WTC11 (cell line): ENCODE results near the gene ITCH. TPM values are rescaled to one million over a fixed set of nuclear protein-coding genes. Genes with fewer than 3 reads are reported as not detected.

ENCODE experiments used
- ATAC-seq: fragments of 200-7000 bp; cut with Tn5 transposase; 2 replicates; pipeline ENCODE4 v1.10.0; 2021; ENCODE audit warnings: mild to moderate bottlenecking, moderate library complexity
- CTCF ChIA-PET: fragments of 300-600 bp; sonication (Branson Sonifier 250); formaldehyde crosslinking; loops from one replicate; lab custom pipeline; 2021; ENCODE audit warnings: antibody characterized with exemption; lab: Charles Lee
- POLR2A ChIA-PET: fragments of 350-600 bp; sonication (Branson Sonifier 250); formaldehyde crosslinking; loops from one replicate; lab custom pipeline; 2021; ENCODE audit warnings: antibody characterized with exemption; lab: Charles Lee
- DNase-seq: peaks from one replicate; pipeline ENCODE4 v3.0.0; 2021; ENCODE audit warnings: low spot score
- H3K27ac Mint-ChIP-seq: 2 replicates; pipeline ENCODE4 v1.8.0; 2021; ENCODE audit warnings: mixed read lengths
- H3K27me3 Mint-ChIP-seq: 2 replicates; pipeline ENCODE4 v1.8.0; 2021; ENCODE audit warnings: low read depth, mild to moderate bottlenecking, moderate library complexity, mixed read lengths
- H3K36me3 Mint-ChIP-seq: 2 replicates; pipeline ENCODE4 v1.8.0; 2021; ENCODE audit warnings: mixed read lengths
- H3K4me1 Mint-ChIP-seq: 2 replicates; pipeline ENCODE4 v1.8.0; 2022; ENCODE audit warnings: mixed read lengths
- H3K4me3 Mint-ChIP-seq: 2 replicates; pipeline ENCODE4 v1.8.0; 2021; ENCODE audit warnings: mild to moderate bottlenecking, moderate library complexity, mixed read lengths
- H3K9me3 Mint-ChIP-seq: 2 replicates; pipeline ENCODE4 v1.8.0; 2021; ENCODE audit warnings: mixed read lengths
- ATF1 ChIP-seq: sonication (generic); formaldehyde crosslinking; IDR thresholded peaks from 2 replicates; pipeline ENCODE4 v1.8.1; 2023; ENCODE audit warnings: mild to moderate bottlenecking, moderate library complexity, missing genetic modification reagents
- ATF2 ChIP-seq: sonication (generic); formaldehyde crosslinking; IDR thresholded peaks from 2 replicates; pipeline ENCODE4 v1.8.1; 2022; ENCODE audit warnings: low read depth, missing genetic modification reagents, borderline replicate concordance
- E2F4 ChIP-seq: sonication (generic); formaldehyde crosslinking; IDR thresholded peaks from 2 replicates; pipeline ENCODE4 v1.8.1; 2022; ENCODE audit warnings: low read depth, mild to moderate bottlenecking, moderate library complexity, missing genetic modification reagents, borderline replicate concordance
- FOXP4 ChIP-seq: sonication (generic); formaldehyde crosslinking; IDR thresholded peaks from 2 replicates; pipeline ENCODE4 v1.8.0; 2022; ENCODE audit warnings: mild to moderate bottlenecking, missing genetic modification reagents
- GRHL2 ChIP-seq: fragments of 250-450 bp; sonication (Bioruptor Pico); IDR thresholded peaks from 2 replicates; pipeline ENCODE4 v1.8.0; 2022; ENCODE audit warnings: mild to moderate bottlenecking, moderate library complexity; ENCODE audit not compliant: insufficient replicate concordance, severe bottlenecking
- HMGA2 ChIP-seq: fragments of 250-450 bp; sonication (Bioruptor Pico); IDR thresholded peaks from 2 replicates; pipeline ENCODE4 v1.4.0; 2021; ENCODE audit warnings: mild to moderate bottlenecking, moderate library complexity
- JUN ChIP-seq: sonication (generic); formaldehyde crosslinking; IDR thresholded peaks from 2 replicates; pipeline ENCODE4 v1.8.0; 2023; ENCODE audit warnings: mild to moderate bottlenecking, missing genetic modification reagents
- KAT7 ChIP-seq: sonication (generic); formaldehyde crosslinking; IDR thresholded peaks from 2 replicates; pipeline ENCODE4 v1.8.1; 2023; ENCODE audit warnings: missing genetic modification reagents, mild to moderate bottlenecking, borderline replicate concordance
- NFATC4 ChIP-seq: fragments of 250-450 bp; sonication (Bioruptor Pico); IDR thresholded peaks from 2 replicates; pipeline ENCODE4 v1.9.0; 2021; ENCODE audit warnings: mild to moderate bottlenecking
- NFE2L1 ChIP-seq: sonication (generic); formaldehyde crosslinking; IDR thresholded peaks from 2 replicates; pipeline ENCODE4 v1.8.1; 2023; ENCODE audit warnings: missing genetic modification reagents
- PRDM15 ChIP-seq: sonication (generic); formaldehyde crosslinking; IDR thresholded peaks from 2 replicates; pipeline ENCODE4 v1.8.0; 2022; ENCODE audit warnings: missing genetic modification reagents
- SMAD3 ChIP-seq: sonication (generic); formaldehyde crosslinking; IDR thresholded peaks from 2 replicates; pipeline ENCODE4 v1.8.0; 2022; ENCODE audit warnings: missing genetic modification reagents, mild to moderate bottlenecking, borderline replicate concordance
- SMAD4 ChIP-seq: sonication (generic); formaldehyde crosslinking; IDR thresholded peaks from 2 replicates; pipeline ENCODE4 v1.8.0; 2022; ENCODE audit warnings: mild to moderate bottlenecking, missing genetic modification reagents
- TCF7 ChIP-seq: sonication (generic); formaldehyde crosslinking; IDR thresholded peaks from 2 replicates; pipeline ENCODE4 v1.8.0; 2022; ENCODE audit warnings: mild to moderate bottlenecking, low read depth, missing genetic modification reagents, moderate library complexity
- TEAD1 ChIP-seq: sonication (generic); formaldehyde crosslinking; IDR thresholded peaks from 2 replicates; pipeline ENCODE4 v1.8.0; 2022; ENCODE audit warnings: mild to moderate bottlenecking, missing genetic modification reagents
- USF2 ChIP-seq: sonication (generic); formaldehyde crosslinking; IDR thresholded peaks from 2 replicates; pipeline ENCODE4 v1.8.1; 2023; ENCODE audit warnings: mild to moderate bottlenecking, missing genetic modification reagents, moderate library complexity
- ZBTB21 ChIP-seq: sonication (generic); formaldehyde crosslinking; IDR thresholded peaks from 2 replicates; pipeline ENCODE4 v1.8.1; 2023; ENCODE audit warnings: mild to moderate bottlenecking, missing genetic modification reagents, borderline replicate concordance
- ZNF121 ChIP-seq: sonication (generic); formaldehyde crosslinking; IDR thresholded peaks from 2 replicates; pipeline ENCODE4 v1.8.0; 2023; ENCODE audit warnings: missing genetic modification reagents
- ZNF671 ChIP-seq: fragments of 250-450 bp; sonication (Bioruptor Pico); IDR thresholded peaks from 2 replicates; pipeline ENCODE4 v1.8.0; 2021; ENCODE audit warnings: mild to moderate bottlenecking
- total RNA-seq: library from RNA; stranded (reverse); gene quantifications from 3 replicates; pipeline ENCODE4 v1.2.3, GENCODE V29; 2021
- TF ChIP-seq, protein P1 (sequence below): sonication (generic); formaldehyde crosslinking; IDR thresholded peaks from 2 replicates; pipeline ENCODE4 v1.8.1; 2022; ENCODE audit warnings: mild to moderate bottlenecking, moderate library complexity, missing genetic modification reagents

Gene ITCH
- total RNA-seq, 1 experiment from 2014 or later = 35.8 TPM

- no peak for TF ChIP-seq SMAD3 (CRISPR knock-in tag)
- no peak for TF ChIP-seq ATF2
- no peak for TF ChIP-seq HMGA2
- TF ChIP-seq, protein P1, sequence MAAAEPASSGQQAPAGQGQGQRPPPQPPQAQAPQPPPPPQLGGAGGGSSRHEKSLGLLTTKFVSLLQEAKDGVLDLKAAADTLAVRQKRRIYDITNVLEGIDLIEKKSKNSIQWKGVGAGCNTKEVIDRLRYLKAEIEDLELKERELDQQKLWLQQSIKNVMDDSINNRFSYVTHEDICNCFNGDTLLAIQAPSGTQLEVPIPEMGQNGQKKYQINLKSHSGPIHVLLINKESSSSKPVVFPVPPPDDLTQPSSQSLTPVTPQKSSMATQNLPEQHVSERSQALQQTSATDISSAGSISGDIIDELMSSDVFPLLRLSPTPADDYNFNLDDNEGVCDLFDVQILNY (CRISPR knock-in tag) = no peak
- no peak for TF ChIP-seq E2F4
- no peak for TF ChIP-seq USF2 (CRISPR knock-in tag)
- TF ChIP-seq ZNF121 (CRISPR knock-in tag) = no peak
- TF ChIP-seq ZBTB21 (CRISPR knock-in tag) = no peak
- TF ChIP-seq TEAD1 (CRISPR knock-in tag) = no peak
- no peak for TF ChIP-seq GRHL2 (CRISPR knock-in tag)
- TF ChIP-seq NFE2L1 (CRISPR knock-in tag) = no peak
- TF ChIP-seq TCF7 (CRISPR knock-in tag) = no peak
- no peak for TF ChIP-seq KAT7 (CRISPR knock-in tag)
- no peak for TF ChIP-seq FOXP4
- ATAC-seq = no peak
- Mint-ChIP-seq H3K9me3 (no peaks in the 10 kb centered on the region), H3K4me1 (no peaks in the 10 kb centered on the region), H3K4me3 (no peak overlapping the region), H3K36me3 (peaks cover 72% of the 10 kb centered on the region), H3K27ac (no peak overlapping the region), H3K27me3 (no peaks in the 10 kb centered on the region)
- CTCF ChIA-PET = interaction anchor here (2.3 kb wide), 1 partner anchor 132 kb away, joined by 9 read pairs; no protein-coding TSS in a partner anchor
- POLR2A ChIA-PET = no interaction called here
- no peak for DNase-seq
Measured at GRCh38 chr20:34445177-34446065, 82.3 kb downstream of the ITCH start.

DNA sequence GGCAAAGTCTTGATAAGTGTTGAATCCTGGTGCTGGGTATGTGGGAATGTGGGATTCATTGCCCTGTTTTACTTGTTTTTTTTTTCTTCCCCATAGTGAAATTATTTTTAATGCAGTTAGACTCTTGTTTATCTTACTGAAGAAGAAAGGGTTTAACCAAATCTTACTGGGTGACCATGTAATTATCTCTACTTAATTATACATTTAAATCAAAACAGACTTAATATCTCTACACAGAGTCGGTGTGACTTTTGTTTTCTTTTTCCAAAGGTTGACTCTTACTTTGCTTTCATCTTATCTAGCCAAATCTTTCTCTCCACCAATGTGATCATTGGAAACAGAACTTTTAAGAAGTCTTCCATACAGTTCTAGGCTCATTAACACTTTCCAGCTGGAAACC, 85.4 kb downstream of the ITCH start:
- POLR2A ChIA-PET = no interaction called here
- ATAC-seq (no peak), DNase-seq (no peak)
- no peaks in the 10 kb centered on the region for H3K9me3 Mint-ChIP-seq
- no peaks in the 10 kb centered on the region for H3K27me3 Mint-ChIP-seq
- CTCF ChIA-PET = interaction anchor here (0.9 kb wide), 1 partner anchor 137 kb away, joined by 3 read pairs; no protein-coding TSS in a partner anchor
- no peaks in the 10 kb centered on the region for H3K4me1 Mint-ChIP-seq
- no peak overlapping the region for H3K4me3 Mint-ChIP-seq
- peaks cover 66% of the 10 kb centered on the region for H3K36me3 Mint-ChIP-seq
- 0 out of 2 replicates have a peak overlapping the region, but pooled peaks have one; percentile 2 for H3K27ac Mint-ChIP-seq
- TF ChIP-seq SMAD4 = no peak
- no peak for TF ChIP-seq PRDM15 (CRISPR knock-in tag)
- TF ChIP-seq NFATC4 (CRISPR knock-in tag) = no peak
- TF ChIP-seq JUN (CRISPR knock-in tag) = no peak
- no peak for TF ChIP-seq ATF1
- no peak for TF ChIP-seq ZNF671 (CRISPR knock-in tag)
- no peak for TF ChIP-seq ATF2
